ENCODE measurements around the gene NEU2. TPM values are rescaled to one million over a fixed set of nuclear protein-coding genes. Genes with fewer than 3 reads are reported as not detected.

NEU2 gene
- total RNA-seq, 1 experiment from 2014 or later, result not detected

GRCh38 chr2:233006648-233007047 is 25.8 kb upstream of the NEU2 start:
- Histone ChIP-seq H4K8ac (replicated peaks; ENCODE audit: insufficient read length, low read depth, low read length) (no peak overlapping the region), H2AK5ac (ENCODE audit: insufficient read length, low read length) (no peak overlapping the region), H3K18ac (ENCODE audit: insufficient read length, low read depth, low read length) (no peak overlapping the region), H3K14ac (ENCODE audit: insufficient read depth, low read length) (no peak overlapping the region), H3K9ac (ENCODE audit: extremely low read depth, insufficient read length, low read length) (no peak overlapping the region), H3K79me1 (ENCODE audit: insufficient read depth, low read depth, low read length, poor library complexity, severe bottlenecking) (no peaks in the 10 kb centered on the region), H3T11ph (ENCODE audit: low read length) (no peak overlapping the region), H3K23ac (ENCODE audit: insufficient read length, low read depth, low read length) (no peak overlapping the region), H3K79me2 (ENCODE audit: insufficient read depth, low read length) (no peaks in the 10 kb centered on the region), H2BK15ac (ENCODE audit: low read depth, low read length) (no peak overlapping the region), H2BK5ac (ENCODE audit: insufficient read length, low read length) (no peak overlapping the region), H2BK20ac (ENCODE audit: low read depth, low read length, poor library complexity, severe bottlenecking) (no peak overlapping the region), H3K23me2 (ENCODE audit: insufficient read length, low read depth, low read length, poor library complexity, severe bottlenecking) (no peaks in the 10 kb centered on the region), H4K5ac (ENCODE audit: insufficient read length, low read depth, low read length) (no peak overlapping the region), H4K91ac (ENCODE audit: insufficient read length, low read depth, low read length) (no peak overlapping the region), H3K4ac (ENCODE audit: low read depth, low read length) (no peak overlapping the region), H2BK12ac (ENCODE audit: insufficient read length, low read depth, low read length) (no peak overlapping the region), H2BK120ac (ENCODE audit: low read depth, low read length, poor library complexity, severe bottlenecking) (no peak overlapping the region), H3K27ac (ENCODE audit: insufficient read length, low read depth, low read length) (no peak overlapping the region), H3K4me1 (ENCODE audit: insufficient read depth, low read length) (no peaks in the 10 kb centered on the region), H3K9me3 (ENCODE audit: control insufficient read depth, low read depth, low read length) (no peaks in the 10 kb centered on the region), H4K20me1 (ENCODE audit: control insufficient read depth, insufficient read depth, insufficient read length) (no peaks in the 10 kb centered on the region), H3K56ac (ENCODE audit: insufficient read length, low read depth, low read length) (no peak overlapping the region), H3K4me2 (ENCODE audit: insufficient read depth, insufficient read length, low read length) (no peak overlapping the region), H2AFZ (ENCODE audit: low read length) (no peak overlapping the region), H3K27me3 (ENCODE audit: insufficient read depth, low read length) (no peaks in the 10 kb centered on the region)
- Mint-ChIP-seq H3K9me3 (no peaks in the 10 kb centered on the region), H3K36me3 (ENCODE audit: insufficient read depth in 1 of 3, low read depth in 3 of 3) (no peaks in the 10 kb centered on the region), H3K4me3 (no peak overlapping the region), H3K27me3 (ENCODE audit: low read depth) (peaks cover 3% of the 10 kb centered on the region), H3K27ac (no peak overlapping the region), H3K4me1 (no peaks in the 10 kb centered on the region)
- TF ChIP-seq, protein P1, sequence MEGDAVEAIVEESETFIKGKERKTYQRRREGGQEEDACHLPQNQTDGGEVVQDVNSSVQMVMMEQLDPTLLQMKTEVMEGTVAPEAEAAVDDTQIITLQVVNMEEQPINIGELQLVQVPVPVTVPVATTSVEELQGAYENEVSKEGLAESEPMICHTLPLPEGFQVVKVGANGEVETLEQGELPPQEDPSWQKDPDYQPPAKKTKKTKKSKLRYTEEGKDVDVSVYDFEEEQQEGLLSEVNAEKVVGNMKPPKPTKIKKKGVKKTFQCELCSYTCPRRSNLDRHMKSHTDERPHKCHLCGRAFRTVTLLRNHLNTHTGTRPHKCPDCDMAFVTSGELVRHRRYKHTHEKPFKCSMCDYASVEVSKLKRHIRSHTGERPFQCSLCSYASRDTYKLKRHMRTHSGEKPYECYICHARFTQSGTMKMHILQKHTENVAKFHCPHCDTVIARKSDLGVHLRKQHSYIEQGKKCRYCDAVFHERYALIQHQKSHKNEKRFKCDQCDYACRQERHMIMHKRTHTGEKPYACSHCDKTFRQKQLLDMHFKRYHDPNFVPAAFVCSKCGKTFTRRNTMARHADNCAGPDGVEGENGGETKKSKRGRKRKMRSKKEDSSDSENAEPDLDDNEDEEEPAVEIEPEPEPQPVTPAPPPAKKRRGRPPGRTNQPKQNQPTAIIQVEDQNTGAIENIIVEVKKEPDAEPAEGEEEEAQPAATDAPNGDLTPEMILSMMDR (conservative IDR thresholded peaks at IDR 0.05), result no peak
- WGBS (ENCODE audit: extremely low coverage, insufficient read length, low lambda C conversion rate), result no CpG with 5 or more reads among the region's 6 CpGs
- DNase-seq, result no peak

Data from H9 (cell line).